Fibroblast of lung (primary cell): ENCODE measurements around the gene TNS3.

ENCODE experiments used
- EZH2 ChIP-seq: IDR thresholded peaks from 2 replicates; pipeline ENCODE4 v1.5.1; 2012; ENCODE audit warnings: low read length, control low read depth, mild to moderate bottlenecking; ENCODE audit errors: missing control alignments
- TF ChIP-seq, protein P1 (sequence below), 2 donors: IDR thresholded peaks in 1 of 2; conservative IDR thresholded peaks in 1 of 2; 1 replicate in 1 of 2; 2 replicates in 1 of 2; pipeline ENCODE4 v1.5.1; 2011 to 2012; ENCODE audit warnings: low read length in 2 of 2, control low read depth in 1 of 2, inconsistent platforms in 1 of 2, low read depth in 1 of 2, mild to moderate bottlenecking in 1 of 2

DNA sequence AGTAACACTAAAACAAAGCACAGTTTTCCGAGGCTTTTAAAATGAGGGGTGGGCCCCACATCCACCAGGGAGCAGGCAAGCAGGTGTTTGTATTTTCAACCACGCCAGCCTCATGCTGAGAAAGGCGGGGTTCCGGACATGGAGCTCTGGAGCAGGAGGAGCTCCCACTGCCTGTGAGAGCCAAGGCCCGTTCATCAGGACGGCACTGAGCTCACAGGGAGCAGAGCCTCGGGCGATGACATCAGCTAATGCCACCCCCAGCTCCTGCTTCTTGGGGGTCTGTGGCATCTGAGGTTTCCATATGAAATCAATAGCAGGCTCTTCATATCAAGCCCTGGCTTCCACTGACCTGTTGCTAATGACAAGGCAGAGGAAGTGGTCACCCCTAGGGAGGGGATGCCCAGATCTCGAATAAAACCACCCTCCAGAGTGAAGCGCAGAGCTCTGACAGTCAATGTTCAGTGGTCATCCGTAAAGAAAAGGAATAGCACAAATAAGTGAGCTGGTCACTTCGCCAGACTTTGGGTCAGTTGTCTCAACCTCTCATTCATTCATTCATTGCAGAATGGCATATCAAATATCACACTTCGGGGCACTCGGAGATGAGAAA is 89.1 kb downstream of the TNS3 start:
- TF ChIP-seq, protein P1, sequence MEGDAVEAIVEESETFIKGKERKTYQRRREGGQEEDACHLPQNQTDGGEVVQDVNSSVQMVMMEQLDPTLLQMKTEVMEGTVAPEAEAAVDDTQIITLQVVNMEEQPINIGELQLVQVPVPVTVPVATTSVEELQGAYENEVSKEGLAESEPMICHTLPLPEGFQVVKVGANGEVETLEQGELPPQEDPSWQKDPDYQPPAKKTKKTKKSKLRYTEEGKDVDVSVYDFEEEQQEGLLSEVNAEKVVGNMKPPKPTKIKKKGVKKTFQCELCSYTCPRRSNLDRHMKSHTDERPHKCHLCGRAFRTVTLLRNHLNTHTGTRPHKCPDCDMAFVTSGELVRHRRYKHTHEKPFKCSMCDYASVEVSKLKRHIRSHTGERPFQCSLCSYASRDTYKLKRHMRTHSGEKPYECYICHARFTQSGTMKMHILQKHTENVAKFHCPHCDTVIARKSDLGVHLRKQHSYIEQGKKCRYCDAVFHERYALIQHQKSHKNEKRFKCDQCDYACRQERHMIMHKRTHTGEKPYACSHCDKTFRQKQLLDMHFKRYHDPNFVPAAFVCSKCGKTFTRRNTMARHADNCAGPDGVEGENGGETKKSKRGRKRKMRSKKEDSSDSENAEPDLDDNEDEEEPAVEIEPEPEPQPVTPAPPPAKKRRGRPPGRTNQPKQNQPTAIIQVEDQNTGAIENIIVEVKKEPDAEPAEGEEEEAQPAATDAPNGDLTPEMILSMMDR (conservative IDR thresholded peaks at IDR 0.05 in 1 of 2, IDR thresholded peaks at IDR 0.05 in 1 of 2; ENCODE audit: low read depth in 1 of 2, low read length in 2 of 2): no peak
- TF ChIP-seq EZH2: no peak
